Measurements from ENCODE around the gene CDC20B.

The CDC20B gene

DNA sequence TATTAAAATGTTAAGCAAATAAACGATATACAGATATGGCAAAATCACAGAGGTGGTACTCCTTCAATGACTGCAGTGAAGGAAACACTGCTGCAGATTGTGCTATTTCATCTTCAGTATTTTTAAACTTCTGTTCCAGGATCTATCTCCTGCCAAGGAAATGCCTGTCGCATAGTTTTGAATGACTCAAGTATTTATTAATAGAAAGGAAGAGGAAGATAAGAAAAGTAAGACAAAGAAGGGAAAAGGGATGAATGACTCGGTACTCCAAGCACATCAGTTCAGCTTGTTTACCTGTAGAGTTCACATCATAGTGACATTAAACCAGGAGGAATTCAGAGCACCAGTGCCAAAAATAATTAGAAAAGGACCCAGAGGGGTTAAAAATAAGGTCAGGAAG, 18.1 kb downstream of the CDC20B start:
- H3K27ac ChIP-seq (ENCODE audit: poor library complexity, severe bottlenecking) = no peak overlapping the region
- H3K9me3 ChIP-seq (ENCODE audit: severe bottlenecking) = no peaks in the 10 kb centered on the region
- no peaks in the 10 kb centered on the region for H3K36me3 ChIP-seq (ENCODE audit: low read depth)
- H3K4me1 ChIP-seq (ENCODE audit: insufficient read depth, poor library complexity, severe bottlenecking) = peaks cover 25% of the 10 kb centered on the region
- TF ChIP-seq, protein P1, sequence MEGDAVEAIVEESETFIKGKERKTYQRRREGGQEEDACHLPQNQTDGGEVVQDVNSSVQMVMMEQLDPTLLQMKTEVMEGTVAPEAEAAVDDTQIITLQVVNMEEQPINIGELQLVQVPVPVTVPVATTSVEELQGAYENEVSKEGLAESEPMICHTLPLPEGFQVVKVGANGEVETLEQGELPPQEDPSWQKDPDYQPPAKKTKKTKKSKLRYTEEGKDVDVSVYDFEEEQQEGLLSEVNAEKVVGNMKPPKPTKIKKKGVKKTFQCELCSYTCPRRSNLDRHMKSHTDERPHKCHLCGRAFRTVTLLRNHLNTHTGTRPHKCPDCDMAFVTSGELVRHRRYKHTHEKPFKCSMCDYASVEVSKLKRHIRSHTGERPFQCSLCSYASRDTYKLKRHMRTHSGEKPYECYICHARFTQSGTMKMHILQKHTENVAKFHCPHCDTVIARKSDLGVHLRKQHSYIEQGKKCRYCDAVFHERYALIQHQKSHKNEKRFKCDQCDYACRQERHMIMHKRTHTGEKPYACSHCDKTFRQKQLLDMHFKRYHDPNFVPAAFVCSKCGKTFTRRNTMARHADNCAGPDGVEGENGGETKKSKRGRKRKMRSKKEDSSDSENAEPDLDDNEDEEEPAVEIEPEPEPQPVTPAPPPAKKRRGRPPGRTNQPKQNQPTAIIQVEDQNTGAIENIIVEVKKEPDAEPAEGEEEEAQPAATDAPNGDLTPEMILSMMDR (IDR thresholded peaks at IDR 0.05; ENCODE audit: poor library complexity, severe bottlenecking) = no peak
- no peak for DNase-seq (ENCODE audit: low spot score)
- no peaks in the 10 kb centered on the region for H3K27me3 ChIP-seq (ENCODE audit: insufficient read depth, poor library complexity, severe bottlenecking)
- ATAC-seq (ENCODE audit: low read depth) = 0 out of 3 replicates have a peak, but pooled peaks have one; percentile 2
- no peak overlapping the region for H3K4me3 ChIP-seq (ENCODE audit: severe bottlenecking)

DNA sequence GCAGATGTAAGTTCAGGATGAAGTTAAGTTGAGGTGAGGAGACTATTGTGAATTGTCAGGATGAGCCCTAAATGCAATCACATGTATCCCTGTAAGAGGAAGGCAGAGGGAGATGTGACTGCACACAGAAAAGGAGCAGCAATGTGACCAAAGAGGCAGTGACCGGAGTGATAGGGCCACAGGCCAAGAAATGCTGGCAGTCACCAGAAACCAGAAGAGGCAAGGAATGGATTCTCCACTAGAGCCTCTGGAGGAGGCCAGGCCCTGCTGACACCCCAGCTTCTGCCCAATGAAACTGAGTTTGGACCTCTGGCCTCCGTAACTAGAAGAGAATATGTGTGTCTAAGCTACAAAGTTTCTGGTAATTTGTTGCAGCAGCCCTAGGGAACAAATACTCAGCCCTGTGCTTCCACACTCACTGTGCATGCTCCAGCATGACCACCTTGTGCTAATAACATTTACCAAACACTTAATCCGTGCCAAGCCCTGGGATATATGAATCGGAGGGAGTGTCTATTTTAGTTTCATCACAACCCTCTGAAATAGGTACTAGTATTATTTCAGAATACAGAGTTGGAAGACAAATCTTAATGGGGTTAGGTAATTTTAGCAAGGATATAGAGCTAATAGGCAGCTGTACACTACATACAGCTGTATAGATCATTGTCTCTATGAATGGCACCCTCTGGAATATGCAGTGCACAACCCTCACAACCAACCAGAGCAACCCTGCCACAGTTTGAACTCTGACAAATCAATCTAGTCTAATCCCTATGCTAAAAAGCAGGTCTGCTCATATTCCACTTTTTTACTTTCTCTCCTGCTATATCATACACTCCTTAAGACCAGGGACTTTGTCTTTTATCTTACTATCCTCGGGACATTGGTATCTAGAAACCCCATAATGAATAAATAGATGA, 20.8 kb downstream of the CDC20B start:
- H3K27me3 ChIP-seq (ENCODE audit: insufficient read depth, poor library complexity, severe bottlenecking) = no peaks in the 10 kb centered on the region
- peaks cover 27% of the 10 kb centered on the region for H3K4me1 ChIP-seq (ENCODE audit: insufficient read depth, poor library complexity, severe bottlenecking)
- no peaks in the 10 kb centered on the region for H3K9me3 ChIP-seq (ENCODE audit: severe bottlenecking)
- H3K27ac ChIP-seq (ENCODE audit: poor library complexity, severe bottlenecking) = peak overlapping the region; percentile 41
- H3K4me3 ChIP-seq (ENCODE audit: severe bottlenecking) = no peak overlapping the region
- peak; percentile 76 for DNase-seq (ENCODE audit: low spot score)
- H3K36me3 ChIP-seq (ENCODE audit: low read depth) = no peaks in the 10 kb centered on the region
- TF ChIP-seq, protein P1 (IDR thresholded peaks at IDR 0.05; ENCODE audit: poor library complexity, severe bottlenecking) = no peak
- ATAC-seq (ENCODE audit: low read depth) = peak; percentile 99

DNA sequence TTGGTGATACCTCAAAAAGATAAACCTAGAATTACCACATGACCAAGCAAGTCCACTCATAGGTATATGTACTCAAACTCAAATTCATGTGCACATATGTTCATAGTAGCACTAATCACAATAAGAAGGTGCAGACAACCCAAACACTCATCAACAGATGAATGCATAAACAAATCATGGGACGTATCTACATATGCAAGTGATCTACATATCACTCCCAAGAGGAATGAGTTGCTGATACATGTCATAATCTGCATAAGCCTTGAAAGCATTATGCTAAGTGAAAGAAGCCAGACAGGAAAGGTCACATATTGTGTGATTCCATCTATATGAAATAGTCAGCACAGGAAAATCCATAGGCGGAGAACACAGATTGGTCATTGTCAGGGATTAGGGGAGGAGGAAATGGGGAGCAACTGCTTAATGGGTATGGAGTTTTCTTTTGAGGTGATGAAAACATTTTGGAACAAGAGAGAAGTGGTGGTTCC, 23.6 kb downstream of the CDC20B start:
- Histone ChIP-seq H3K9me3 (ENCODE audit: severe bottlenecking) (no peaks in the 10 kb centered on the region), H3K4me1 (ENCODE audit: insufficient read depth, poor library complexity, severe bottlenecking) (peaks cover 18% of the 10 kb centered on the region), H3K27me3 (ENCODE audit: insufficient read depth, poor library complexity, severe bottlenecking) (no peaks in the 10 kb centered on the region), H3K36me3 (ENCODE audit: low read depth) (no peaks in the 10 kb centered on the region), H3K27ac (ENCODE audit: poor library complexity, severe bottlenecking) (no peak overlapping the region), H3K4me3 (ENCODE audit: severe bottlenecking) (no peak overlapping the region)
- ATAC-seq (ENCODE audit: low read depth) (no peak), DNase-seq (ENCODE audit: low spot score) (no peak)
- TF ChIP-seq, protein P1 (IDR thresholded peaks at IDR 0.05; ENCODE audit: poor library complexity, severe bottlenecking) = no peak

DNA sequence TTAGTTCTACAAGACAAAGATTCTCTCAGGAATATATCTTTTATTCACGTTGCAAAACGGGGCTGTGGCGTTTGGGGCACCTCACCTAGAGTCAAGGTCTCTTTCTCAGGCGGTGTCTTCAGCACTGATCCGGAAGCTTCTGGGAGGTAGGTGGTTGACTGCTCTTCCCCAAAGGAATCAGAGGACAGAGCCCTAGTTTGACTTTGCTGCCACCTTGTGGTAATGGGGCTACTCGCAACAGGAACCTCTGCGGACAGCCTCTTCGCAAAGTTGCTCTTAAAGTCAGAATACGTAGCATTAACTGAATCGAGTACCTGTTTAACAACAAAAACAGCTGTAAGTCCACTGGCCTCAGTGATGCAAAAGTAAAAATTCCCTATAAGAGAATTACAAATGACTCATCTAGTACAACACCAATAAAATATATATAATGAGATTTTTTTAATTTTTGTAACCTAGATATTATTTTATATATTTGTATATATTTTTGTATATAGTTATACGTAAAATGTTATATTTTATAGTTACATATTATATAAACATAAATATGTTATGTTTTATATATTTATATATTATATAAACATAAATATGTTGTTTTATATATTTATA, 26.3 kb downstream of the CDC20B start:
- peaks cover 5% of the 10 kb centered on the region for H3K4me1 ChIP-seq (ENCODE audit: insufficient read depth, poor library complexity, severe bottlenecking)
- no peaks in the 10 kb centered on the region for H3K27me3 ChIP-seq (ENCODE audit: insufficient read depth, poor library complexity, severe bottlenecking)
- H3K4me3 ChIP-seq (ENCODE audit: severe bottlenecking) = no peak overlapping the region
- no peaks in the 10 kb centered on the region for H3K36me3 ChIP-seq (ENCODE audit: low read depth)
- no peak overlapping the region for H3K27ac ChIP-seq (ENCODE audit: poor library complexity, severe bottlenecking)
- TF ChIP-seq, protein P1 (IDR thresholded peaks at IDR 0.05; ENCODE audit: poor library complexity, severe bottlenecking) = peak; percentile 98
- peak; percentile 99 for ATAC-seq (ENCODE audit: low read depth)
- no peak for DNase-seq (ENCODE audit: low spot score)
- H3K9me3 ChIP-seq (ENCODE audit: severe bottlenecking) = no peaks in the 10 kb centered on the region
